CD4-positive, alpha-beta memory T cell (primary cell): Measurements from ENCODE around the gene FUCA1. TPM values are rescaled to one million over a fixed set of nuclear protein-coding genes. Genes with fewer than 3 reads are reported as not detected.
A peak's percentile ranks its signal among the peaks of the same experiment; 100 is the strongest.

Source experiments
- CTCF ChIA-PET: fragments of 350-600 bp; sonication (Branson Sonifier 250); formaldehyde crosslinking; loops from one replicate; lab custom pipeline; 2021; ENCODE audit warnings: inconsistent platforms; ENCODE audit not compliant: partially characterized antibody; lab: Charles Lee
- POLR2A ChIA-PET: fragments of 350-600 bp; sonication (Branson Sonifier 250); formaldehyde crosslinking; loops from one replicate; lab custom pipeline; 2021; ENCODE audit not compliant: partially characterized antibody; lab: Charles Lee
- DNase-seq, 5 donors: peaks; one replicate each; pipeline versions ENCODE4 v3.0.0 to v3.0.0-alpha.2; 2020 to 2022; ENCODE audit warnings: mixed read lengths in 1 of 5
- H3K27ac ChIP-seq: one replicate; pipeline ENCODE4 v1.7.0; 2013; ENCODE audit warnings: low read depth, low read length
- H3K27me3 ChIP-seq: 2 replicates; pipeline ENCODE4 v1.7.0; 2013; ENCODE audit warnings: mild to moderate bottlenecking, low read length, moderate library complexity; ENCODE audit not compliant: insufficient read depth
- H3K36me3 ChIP-seq: 2 replicates; pipeline ENCODE4 v1.7.0; 2013; ENCODE audit warnings: mild to moderate bottlenecking, low read length, moderate library complexity; ENCODE audit not compliant: insufficient read depth
- H3K4me1 ChIP-seq: 2 replicates; pipeline ENCODE4 v1.7.0; 2013; ENCODE audit warnings: mild to moderate bottlenecking, low read length, moderate library complexity; ENCODE audit not compliant: insufficient read depth
- H3K4me3 ChIP-seq, 2 donors: one replicate each; pipeline ENCODE4 v1.7.0; 2013; ENCODE audit warnings: low read length in 2 of 2, mild to moderate bottlenecking in 1 of 2
- H3K9me3 ChIP-seq, 2 donors: one replicate each; pipeline ENCODE4 v1.7.0; 2013; ENCODE audit warnings: low read length in 2 of 2, control low read depth in 1 of 2; ENCODE audit not compliant: control insufficient read depth in 1 of 2
- H3K27ac Mint-ChIP-seq, 7 donors: one replicate each; pipeline ENCODE4 v1.8.0; 2020 to 2021; ENCODE audit warnings: mixed read lengths in 7 of 7, mild to moderate bottlenecking in 6 of 7, inconsistent platforms in 3 of 7, moderate library complexity in 3 of 7
- H3K27me3 Mint-ChIP-seq, 2 donors: one replicate each; pipeline ENCODE4 v1.8.0; 2020 to 2021; ENCODE audit warnings: mixed read lengths in 2 of 2
- H3K36me3 Mint-ChIP-seq, 2 donors: one replicate each; pipeline ENCODE4 v1.8.0; 2020 to 2021; ENCODE audit warnings: mixed read lengths in 2 of 2, inconsistent platforms in 1 of 2, mild to moderate bottlenecking in 1 of 2
- H3K4me1 Mint-ChIP-seq, 4 donors: one replicate each; pipeline ENCODE4 v1.8.0; 2020 to 2021; ENCODE audit warnings: mixed read lengths in 4 of 4, mild to moderate bottlenecking in 1 of 4
- H3K4me3 Mint-ChIP-seq, 8 donors: one replicate each; pipeline ENCODE4 v1.8.0; 2020 to 2021; ENCODE audit warnings: mixed read lengths in 8 of 8, mild to moderate bottlenecking in 7 of 8, moderate library complexity in 6 of 8, inconsistent platforms in 3 of 8
- H3K9me3 Mint-ChIP-seq, 8 donors: one replicate each; pipeline ENCODE4 v1.8.0; 2020 to 2021; ENCODE audit warnings: mixed read lengths in 8 of 8, mild to moderate bottlenecking in 5 of 8, inconsistent platforms in 3 of 8, moderate library complexity in 1 of 8
- intact Hi-C: fragments of 100-400 bp; cut with micrococcal nuclease; formaldehyde crosslinking; loops from one replicate; pipeline ENCODE4 v1.15.1; 2023
- polyA plus RNA-seq, 2 donors: library from polyadenylated mRNA; unstranded; fragments of 300-500 nt; fragmentation: Illumina TruSeq; gene quantifications; one replicate each; pipeline ENCODE4 v1.2.3, GENCODE V29; 2021
- total RNA-seq, 2 experiments: library from RNA; stranded (reverse); gene quantifications; one replicate each; pipeline ENCODE4 v1.2.3, GENCODE V29; 2021

FUCA1 gene
- total RNA-seq (10 to 100 TPM; 32.7 to 35.0 TPM), polyA plus RNA-seq (10 to 100 TPM; 15.8 to 17.3 TPM)

DNA sequence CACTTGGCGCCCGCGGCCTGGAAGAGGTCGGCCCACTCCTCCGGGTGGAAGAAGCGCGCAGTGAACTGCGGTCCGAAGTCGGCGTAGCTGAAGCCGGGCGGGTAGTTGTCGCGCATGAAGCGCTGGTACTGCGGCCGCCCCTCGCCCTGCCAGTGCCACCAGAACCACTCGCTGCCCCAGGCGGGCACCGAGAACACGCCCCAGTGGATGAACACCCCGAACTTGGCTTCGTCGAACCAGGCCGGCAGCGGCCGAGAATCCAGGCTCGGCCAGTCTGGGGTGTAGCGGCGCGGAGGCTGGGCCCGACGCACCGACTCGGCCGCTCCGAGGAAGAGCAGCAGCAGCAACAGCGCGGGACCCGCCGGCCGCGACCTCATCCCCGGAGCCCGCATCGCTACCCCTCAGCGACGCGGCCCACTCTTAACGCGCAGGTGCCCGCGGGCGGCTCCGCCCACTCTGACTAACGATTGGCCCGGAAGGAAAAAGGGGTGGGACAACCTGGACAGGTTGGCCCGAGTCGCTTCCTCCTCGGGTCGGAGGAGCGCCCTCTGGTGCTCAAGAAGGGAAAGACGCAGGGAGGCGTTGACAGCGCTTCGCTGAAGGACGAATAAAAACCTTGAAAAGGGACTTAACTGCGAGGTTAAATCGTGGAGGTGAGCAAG, at the start of gene FUCA1:
FUCA1 (minus strand) TSS at position 396 of the 662 bp plus-strand sequence; CDS start at position 392, 4 bp downstream.
- peak; percentile 94 to 96 (median 96) for DNase-seq
- Mint-ChIP-seq H3K4me3 (peak within 1 kb of the TSS; percentile 82 to 92 (median 88)), H3K9me3 (peaks cover 0 to 1% (median 0%) of the 10 kb centered on the region in 8 donors), H3K4me1 (peaks cover 15 to 24% (median 19%) of the 10 kb centered on the region in 4 donors), H3K27me3 (no peaks in the 10 kb centered on the region), H3K36me3 (peaks cover 8 to 10% of the 10 kb centered on the region in 2 donors), H3K27ac (peak within 1 kb of the TSS; percentile 68 to 95 (median 90))
- Histone ChIP-seq H3K27ac (peak within 1 kb of the TSS; percentile 63), H3K9me3 (no peaks in the 10 kb centered on the region), H3K36me3 (peaks cover 4% of the 10 kb centered on the region), H3K27me3 (no peaks in the 10 kb centered on the region), H3K4me1 (peaks cover 24% of the 10 kb centered on the region), H3K4me3 (peak within 1 kb of the TSS in 1 of 2 donors; percentile 77)
- ChIA-PET POLR2A (interaction anchor here (1.1 to 1.4 kb wide), 3 partner anchors 58 to 68 kb away, joined by 3 to 4 read pairs (median 3); partner anchors contain the start of gene GALE), CTCF (interaction anchor here (1.0 to 5.5 kb wide), 6 partner anchors 10 to 96 kb away, joined by 3 to 36 read pairs (median 4); no protein-coding TSS in a partner anchor)
- intact Hi-C loops: loop anchor here (1.0 to 5.0 kb wide), 7 partner anchors 30 to 177 kb away; partner anchors contain the start of genes GALE, HMGCL, PNRC2 and RPL11

DNA sequence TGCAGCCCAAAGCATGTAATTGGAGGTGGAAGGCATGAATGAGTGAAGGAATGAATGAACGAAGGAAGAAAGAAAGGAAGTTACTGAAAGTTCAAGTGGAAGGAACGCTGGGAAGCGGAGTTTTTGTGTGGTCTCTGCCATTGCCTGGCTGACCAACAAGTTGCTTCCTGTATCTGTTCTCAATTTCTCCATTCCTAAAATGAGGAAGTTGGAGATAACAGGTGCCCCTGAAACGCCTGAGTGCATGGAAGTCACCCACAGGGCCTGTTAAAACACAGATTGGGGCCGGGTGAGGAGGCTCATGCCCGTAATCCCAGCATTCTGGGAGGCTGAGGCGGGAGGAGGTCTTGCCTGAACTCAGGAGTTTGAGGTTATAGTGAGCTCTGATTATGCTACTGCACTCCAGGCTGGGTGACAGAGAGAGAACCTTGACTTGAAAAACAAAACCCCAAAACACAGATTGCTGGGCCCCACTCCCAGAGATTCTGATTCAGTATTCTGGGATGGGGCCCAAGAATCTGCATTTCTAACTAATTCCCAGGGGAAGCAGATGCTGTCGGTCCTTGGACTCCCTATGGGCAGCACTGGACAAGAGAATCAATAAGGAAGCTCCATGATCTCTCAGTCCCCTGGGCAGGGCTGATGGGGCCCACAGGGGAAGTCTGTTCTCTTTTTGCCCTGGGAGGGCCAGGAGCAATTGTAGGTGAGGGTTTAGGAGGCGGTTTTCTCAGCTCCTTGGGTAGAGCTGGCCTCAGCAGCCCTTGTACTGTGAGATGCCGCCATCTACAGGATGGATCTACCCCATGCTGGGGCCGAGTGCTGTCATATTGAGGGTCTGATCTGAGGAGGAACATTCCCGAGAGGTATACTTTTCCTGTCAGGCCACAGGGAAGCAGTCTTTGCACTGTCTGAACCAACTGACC, 48.4 kb upstream of the FUCA1 start:
- ChIA-PET CTCF (interaction anchor here (1.2 to 2.0 kb wide), 4 partner anchors 105 to 145 kb away, joined by 3 to 14 read pairs (median 8); no protein-coding TSS in a partner anchor), POLR2A (interaction anchor here (0.7 to 1.0 kb wide), 2 partner anchors 106 to 145 kb away, joined by 3 to 4 read pairs; no protein-coding TSS in a partner anchor)
- intact Hi-C loops: loop anchor here (1.0 kb wide), 2 partner anchors 107 to 144 kb away; no protein-coding TSS in a partner anchor
- Mint-ChIP-seq H3K4me3 (no peak overlapping the region), H3K27me3 (peaks cover 0 to 1% of the 10 kb centered on the region in 2 donors), H3K4me1 (peaks cover 6 to 26% (median 16%) of the 10 kb centered on the region in 4 donors), H3K27ac (peak overlapping the region in 1 of 7 donors; percentile 53), H3K36me3 (no peaks in the 10 kb centered on the region), H3K9me3 (no peaks in the 10 kb centered on the region)
- H3K27me3 ChIP-seq: no peaks in the 10 kb centered on the region
- H3K4me1 ChIP-seq: peaks cover 17% of the 10 kb centered on the region
- H3K4me3 ChIP-seq: no peak overlapping the region
- no peaks in the 10 kb centered on the region for H3K36me3 ChIP-seq
- no peak overlapping the region for H3K27ac ChIP-seq
- DNase-seq: peak; percentile 14 to 46 (median 22)
- H3K9me3 ChIP-seq: no peaks in the 10 kb centered on the region

DNA sequence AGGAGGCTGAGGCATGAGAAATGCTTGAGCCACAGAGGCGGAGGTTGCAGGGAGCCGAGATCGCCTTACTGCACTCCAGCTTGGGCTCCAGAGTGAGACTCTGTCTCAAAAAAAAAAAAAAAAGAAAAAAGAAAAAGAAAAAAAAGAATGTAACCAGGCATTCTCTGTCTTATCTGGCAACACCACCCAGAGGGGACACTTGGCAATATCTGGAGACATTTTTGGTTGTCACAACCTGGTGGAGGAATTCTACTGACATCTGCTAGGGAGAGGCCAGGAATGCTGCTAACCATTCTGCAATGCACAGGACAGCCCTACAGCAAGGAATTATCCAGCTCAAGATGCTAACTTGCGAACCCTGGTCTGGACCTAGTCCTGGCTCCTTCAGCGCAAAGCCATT, 47.4 kb upstream of the FUCA1 start:
- no peak overlapping the region for H3K4me3 ChIP-seq
- H3K36me3 ChIP-seq: no peaks in the 10 kb centered on the region
- ChIA-PET CTCF (interaction anchor here (1.2 to 2.0 kb wide), 2 partner anchors 106 to 141 kb away, joined by 3 to 10 read pairs; no protein-coding TSS in a partner anchor), POLR2A (no interaction called here)
- intact Hi-C loops: no loop called here
- H3K27ac ChIP-seq: no peak overlapping the region
- H3K9me3 ChIP-seq: no peaks in the 10 kb centered on the region
- H3K27ac Mint-ChIP-seq: no peak overlapping the region
- no peaks in the 10 kb centered on the region for H3K27me3 ChIP-seq
- no peak for DNase-seq
- no peaks in the 10 kb centered on the region for H3K36me3 Mint-ChIP-seq
- H3K9me3 Mint-ChIP-seq: no peaks in the 10 kb centered on the region
- H3K4me3 Mint-ChIP-seq: no peak overlapping the region
- H3K4me1 Mint-ChIP-seq: peaks cover 11 to 32% (median 20%) of the 10 kb centered on the region in 4 donors
- H3K27me3 Mint-ChIP-seq: peaks cover 1 to 3% of the 10 kb centered on the region in 2 donors
- peaks cover 17% of the 10 kb centered on the region for H3K4me1 ChIP-seq

DNA sequence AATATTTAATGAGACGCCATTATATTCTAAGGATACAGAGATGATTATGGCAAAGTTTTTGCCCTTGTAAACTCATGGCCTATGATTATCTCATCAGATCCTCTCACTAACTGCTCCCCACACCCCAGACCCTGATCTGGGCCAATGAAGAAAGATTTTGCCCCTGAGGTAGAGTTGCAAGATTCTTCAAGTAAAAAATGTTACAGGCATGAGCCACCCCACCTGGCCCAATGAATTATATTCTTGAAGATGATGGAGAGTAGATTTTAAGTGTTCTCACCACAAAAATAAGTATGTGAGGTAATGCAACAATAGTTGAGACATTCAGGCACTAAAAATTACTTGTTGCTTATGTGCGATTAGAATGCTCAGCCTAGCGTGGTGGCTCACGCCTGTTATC, 46.8 kb upstream of the FUCA1 start:
- no peaks in the 10 kb centered on the region for H3K9me3 Mint-ChIP-seq
- POLR2A ChIA-PET: no interaction called here
- CTCF ChIA-PET: no interaction called here
- Histone ChIP-seq H3K4me3 (no peak overlapping the region), H3K9me3 (no peaks in the 10 kb centered on the region), H3K4me1 (peaks cover 17% of the 10 kb centered on the region), H3K27ac (no peak overlapping the region), H3K27me3 (no peaks in the 10 kb centered on the region), H3K36me3 (no peaks in the 10 kb centered on the region)
- H3K27ac Mint-ChIP-seq: peak overlapping the region in 1 of 7 donors; percentile 53
- peaks cover 1 to 5% of the 10 kb centered on the region in 2 donors for H3K27me3 Mint-ChIP-seq
- H3K4me3 Mint-ChIP-seq: no peak overlapping the region
- no peaks in the 10 kb centered on the region for H3K36me3 Mint-ChIP-seq
- H3K4me1 Mint-ChIP-seq: peaks cover 13 to 32% (median 23%) of the 10 kb centered on the region in 4 donors
- no peak for DNase-seq
- intact Hi-C loops: no loop called here

DNA sequence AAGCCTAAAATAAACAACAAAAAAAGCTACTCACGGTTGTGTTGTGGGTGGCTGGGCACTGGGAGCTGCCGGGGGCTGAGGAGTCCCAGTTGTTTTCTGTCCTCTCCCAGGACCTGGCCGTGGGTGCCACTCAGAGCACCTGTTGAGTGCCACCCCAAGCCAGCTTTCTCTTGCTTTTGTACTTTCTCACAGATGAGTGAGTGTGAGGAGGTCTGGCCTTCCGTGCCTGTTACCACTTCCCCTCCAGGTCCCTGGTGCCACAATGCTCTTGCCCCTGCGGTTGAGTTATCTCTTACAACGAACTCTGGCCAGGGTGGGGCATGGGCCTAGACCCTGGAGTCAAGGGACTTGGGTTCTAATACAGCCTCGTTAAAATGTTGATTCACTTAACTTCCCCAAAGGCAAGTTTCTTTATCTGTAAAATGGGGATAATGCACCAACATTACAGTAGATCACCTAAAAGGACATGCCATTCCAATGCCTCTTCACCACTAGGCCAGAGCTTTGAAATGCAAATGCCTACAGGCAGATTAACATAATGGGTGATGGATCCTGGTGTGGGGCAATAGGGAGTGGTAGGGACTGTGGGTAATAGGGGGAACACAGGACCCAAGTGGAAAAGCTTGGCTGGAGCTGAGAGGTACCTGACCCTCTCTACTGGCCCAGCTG, 45.3 kb upstream of the FUCA1 start, which contains the start of gene CNR2:
CNR2 (minus strand) TSS at position 151 of the 669 bp plus-strand sequence. CDS start 37,745 bp downstream, outside the sequence.
- no peak within 1 kb of the TSS for H3K4me3 ChIP-seq
- H3K9me3 Mint-ChIP-seq: no peaks in the 10 kb centered on the region
- no peak within 1 kb of the TSS for H3K27ac ChIP-seq
- intact Hi-C loops: no loop called here
- peaks cover 18 to 40% (median 27%) of the 10 kb centered on the region in 4 donors for H3K4me1 Mint-ChIP-seq
- H3K36me3 ChIP-seq: no peaks in the 10 kb centered on the region
- H3K27me3 ChIP-seq: no peaks in the 10 kb centered on the region
- peak within 1 kb of the TSS in 4 of 7 donors; percentile 35 to 74 (median 68) for H3K27ac Mint-ChIP-seq
- POLR2A ChIA-PET: interaction anchor here (1.0 kb wide), 1 partner anchor 141 kb away, joined by 3 read pairs; no protein-coding TSS in a partner anchor
- peaks cover 8 to 11% of the 10 kb centered on the region in 2 donors for H3K27me3 Mint-ChIP-seq
- peak within 1 kb of the TSS in 3 of 8 donors; percentile 10 to 37 (median 17) for H3K4me3 Mint-ChIP-seq
- no peak for DNase-seq
- H3K36me3 Mint-ChIP-seq: no peaks in the 10 kb centered on the region
- H3K9me3 ChIP-seq: no peaks in the 10 kb centered on the region
- H3K4me1 ChIP-seq: peaks cover 28% of the 10 kb centered on the region
- CTCF ChIA-PET: interaction anchor here (1.1 kb wide), 1 partner anchor 62 kb away, joined by 3 read pairs; no protein-coding TSS in a partner anchor

DNA sequence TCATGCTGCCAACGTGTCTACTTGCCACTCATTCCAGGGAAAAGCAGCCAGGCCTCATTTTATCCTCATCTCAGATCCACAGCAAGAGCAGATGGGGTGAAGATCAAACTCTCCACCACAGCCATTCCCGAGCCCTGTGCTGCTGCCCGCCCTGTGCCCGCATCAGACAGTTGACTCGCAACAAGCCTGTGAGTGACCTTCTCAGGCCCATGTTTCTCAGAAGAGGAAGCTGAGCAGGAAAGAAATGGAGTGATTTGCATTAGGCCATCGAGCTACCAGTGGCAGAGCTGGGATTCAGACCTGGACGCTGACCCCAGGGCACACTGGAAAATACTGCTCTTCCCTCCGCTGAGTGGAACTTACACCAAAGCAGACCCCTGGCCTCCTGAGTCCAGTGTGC, 43.8 kb upstream of the FUCA1 start:
- Mint-ChIP-seq H3K4me1 (peaks cover 18 to 40% (median 27%) of the 10 kb centered on the region in 4 donors), H3K9me3 (no peaks in the 10 kb centered on the region), H3K4me3 (peak overlapping the region in 1 of 8 donors; percentile 29), H3K36me3 (no peaks in the 10 kb centered on the region), H3K27ac (no peak overlapping the region), H3K27me3 (peaks cover 8 to 11% of the 10 kb centered on the region in 2 donors)
- ChIA-PET CTCF (no interaction called here), POLR2A (no interaction called here)
- Histone ChIP-seq H3K27me3 (no peaks in the 10 kb centered on the region), H3K4me3 (no peak overlapping the region), H3K36me3 (no peaks in the 10 kb centered on the region), H3K9me3 (no peaks in the 10 kb centered on the region), H3K4me1 (peaks cover 28% of the 10 kb centered on the region), H3K27ac (no peak overlapping the region)
- no peak for DNase-seq
- intact Hi-C loops: no loop called here
